HepG2 (cell line): ENCODE data around the gene MGMT. TPM values are rescaled to one million over a fixed set of nuclear protein-coding genes. Genes with fewer than 3 reads are reported as not detected.

ENCODE experiments used
- ATAC-seq: fragments of 200-7000 bp; cut with Tn5 transposase; 3 replicates; pipeline ENCODE4 v1.9.1; 2020; ENCODE audit warnings: mild to moderate bottlenecking, moderate library complexity
- BruUV-seq: library from RNA; stranded (reverse); fragments of 400-500 nt; replicated peaks from 2 replicates; lab custom pipeline; 2021; lab: Mats Ljungman, UMichigan
- CTCF ChIA-PET: fragments of 300-600 bp; formaldehyde crosslinking; extraction: SDS; loops from one replicate; lab custom pipeline; 2021; ENCODE audit warnings: low total read pairs, inconsistent platforms, low intra/inter-chr PET ratio; lab: Yijun Ruan, JAX
- POLR2A ChIA-PET: fragments of 350-600 bp; sonication (Branson Sonifier 250); formaldehyde crosslinking; loops from one replicate; lab custom pipeline; 2020; ENCODE audit warnings: antibody characterized with exemption, inconsistent platforms; lab: Yijun Ruan, JAX
- DNase-seq: peaks from one replicate; pipeline ENCODE4 v3.0.0-alpha.2; 2015; ENCODE audit warnings: low spot score
- FAIRE-seq: peaks from 3 replicates; lab custom pipeline; 2011; peaks lifted over from hg19 to GRCh38; lab: Jason Lieb, UNC
- H2AFZ ChIP-seq: one replicate; pipeline ENCODE4 v1.6.1; 2011; ENCODE audit warnings: low read length, inconsistent platforms
- H3K27ac ChIP-seq: fragments of 300-600 bp; 3 replicates; pipeline ENCODE4 v1.8.0; 2011; ENCODE audit warnings: mixed run types, mild to moderate bottlenecking, mixed read lengths, low read length, inconsistent platforms; ENCODE audit not compliant: insufficient read depth; ENCODE audit errors: extremely low read length
- H3K27me3 ChIP-seq, 2 experiments: fragments of 200-600 bp in 1 of 2; 2 replicates in 1 of 2; 3 replicates in 1 of 2; pipeline versions ENCODE4 v1.6.0 to v1.8.0; 2011; ENCODE audit warnings: low read length in 2 of 2, mild to moderate bottlenecking in 2 of 2, moderate library complexity in 2 of 2, inconsistent platforms in 1 of 2; ENCODE audit not compliant: insufficient read depth in 2 of 2, control insufficient read depth in 1 of 2
- H3K36me3 ChIP-seq, 2 experiments: fragments of 200-600 bp in 1 of 2; replicated peaks in 1 of 2; 2 replicates in 1 of 2; 3 replicates in 1 of 2; pipeline versions ENCODE4 v1.5.1 to v1.8.0; 2011; ENCODE audit warnings: low read length in 2 of 2, inconsistent platforms in 1 of 2; ENCODE audit not compliant: insufficient read depth in 2 of 2, control insufficient read depth in 1 of 2
- H3K4me1 ChIP-seq: 2 replicates; pipeline ENCODE4 v1.5.1; 2012; ENCODE audit warnings: low read length, inconsistent platforms; ENCODE audit not compliant: insufficient read depth
- H3K4me2 ChIP-seq: 2 replicates; pipeline ENCODE4 v1.6.0; 2011; ENCODE audit warnings: low read depth, low read length, inconsistent platforms
- H3K4me3 ChIP-seq, 3 experiments: fragments of 200-600 bp in 1 of 3; sonication (generic), shearing (Covaris generic) in 1 of 3; replicated peaks in 1 of 3; 2 replicates each; pipeline ENCODE4 v1.5.1; 2011 to 2016; ENCODE audit warnings: low read length in 3 of 3, inconsistent platforms in 2 of 3, low read depth in 2 of 3, mild to moderate bottlenecking in 2 of 3, control low read depth in 1 of 3, mixed read lengths in 1 of 3; ENCODE audit not compliant: insufficient read depth in 1 of 3
- H3K79me2 ChIP-seq: one replicate; pipeline ENCODE4 v1.6.1; 2011; ENCODE audit warnings: low read length, inconsistent platforms; ENCODE audit not compliant: insufficient read depth
- H3K9ac ChIP-seq: 2 replicates; pipeline ENCODE4 v1.6.0; 2011; ENCODE audit warnings: mild to moderate bottlenecking, low read depth, low read length, inconsistent platforms; ENCODE audit not compliant: insufficient read depth
- H3K9me3 ChIP-seq: 2 replicates; pipeline ENCODE4 v1.5.1; 2012; ENCODE audit warnings: mild to moderate bottlenecking, low read length
- H4K20me1 ChIP-seq: 2 replicates; pipeline ENCODE4 v1.6.0; 2011; ENCODE audit warnings: inconsistent platforms, mild to moderate bottlenecking, low read length, moderate library complexity; ENCODE audit not compliant: insufficient read depth
- HES4 ChIP-seq: sonication (generic); formaldehyde crosslinking; IDR thresholded peaks from 2 replicates; pipeline ENCODE4 v1.9.0; 2021; ENCODE audit warnings: mild to moderate bottlenecking, missing genetic modification reagents, borderline replicate concordance
- HMG20B ChIP-seq: conservative IDR thresholded peaks from 2 replicates; pipeline ENCODE4 v1.6.1; 2016; ENCODE audit warnings: missing genetic modification reagents, missing compliant biosample characterization
- HOXA7 ChIP-seq: sonication (generic); formaldehyde crosslinking; IDR thresholded peaks from 2 replicates; pipeline ENCODE4 v1.8.1; 2022; ENCODE audit warnings: mild to moderate bottlenecking, missing genetic modification reagents, moderate library complexity
- MIER2 ChIP-seq: IDR thresholded peaks from 2 replicates; pipeline ENCODE4 v1.6.1; 2016; ENCODE audit warnings: missing biosample characterization, missing genetic modification reagents
- NBN ChIP-seq: fragments of 450-650 bp; conservative IDR thresholded peaks from 2 replicates; pipeline ENCODE4 v1.6.1; 2017
- PITX1 ChIP-seq: sonication (generic); formaldehyde crosslinking; IDR thresholded peaks from 2 replicates; pipeline ENCODE4 v1.5.1; 2020; ENCODE audit warnings: mild to moderate bottlenecking, missing genetic modification reagents
- SETDB1 ChIP-seq: sonication (generic); formaldehyde crosslinking; IDR thresholded peaks from 2 replicates; pipeline ENCODE4 v1.5.1; 2020; ENCODE audit warnings: missing genetic modification reagents, mild to moderate bottlenecking, borderline replicate concordance
- SMAD3 ChIP-seq: sonication (generic); formaldehyde crosslinking; IDR thresholded peaks from 2 replicates; pipeline ENCODE4 v1.4.0; 2020; ENCODE audit warnings: missing genetic modification reagents
- SRSF1 ChIP-seq: fragments of 200-400 bp; formaldehyde crosslinking; optimal IDR thresholded peaks from 2 replicates; pipeline ENCODE3; 2017; ENCODE audit warnings: mild to moderate bottlenecking, low read depth, low read length, moderate library complexity
- ZBTB8A ChIP-seq: sonication (generic); formaldehyde crosslinking; IDR thresholded peaks from 2 replicates; pipeline ENCODE4 v1.4.0; 2020; ENCODE audit warnings: mild to moderate bottlenecking, low read depth, missing genetic modification reagents, borderline replicate concordance
- ZNF230 ChIP-seq: sonication (generic); formaldehyde crosslinking; IDR thresholded peaks from 2 replicates; pipeline ENCODE4 v1.4.0; 2020; ENCODE audit warnings: mild to moderate bottlenecking, missing genetic modification reagents
- ZNF256 ChIP-seq: sonication (generic); formaldehyde crosslinking; conservative IDR thresholded peaks from 2 replicates; pipeline ENCODE4 v1.4.0; 2020; ENCODE audit warnings: missing genetic modification reagents
- ZNF292 ChIP-seq: sonication (generic); formaldehyde crosslinking; IDR thresholded peaks from 2 replicates; pipeline ENCODE4 v1.8.1; 2022; ENCODE audit warnings: mild to moderate bottlenecking, low read depth, missing genetic modification reagents, borderline replicate concordance
- ZNF337 ChIP-seq: sonication (generic); formaldehyde crosslinking; IDR thresholded peaks from 2 replicates; pipeline ENCODE4 v1.5.1; 2020; ENCODE audit warnings: missing genetic modification reagents, low read depth, mild to moderate bottlenecking, borderline replicate concordance
- WGBS: methylation state at CpG from one replicate; pipeline ENCODE4 v1.1.6; 2017; ENCODE audit warnings: low lambda C conversion rate; 5-methylcytosine and 5-hydroxymethylcytosine counted together
- in situ Hi-C: cut with HindIII; loops from 2 replicates; pipeline ENCODE4 v1.10.0; 2017; ENCODE audit warnings: low pct_unique_long_range_greater_than_20kb; ENCODE audit not compliant: extremely low pct_ligation_motif_present
- intact Hi-C: fragments of 100-400 bp; cut with micrococcal nuclease; formaldehyde crosslinking; loops from one replicate; pipeline ENCODE4 v1.10.0; 2022; ENCODE audit not compliant: unreplicated experiment
- polyA plus RNA-seq, 8 experiments: library from polyadenylated mRNA; depleted of rRNA in 3 of 8; stranded (reverse) in 7 of 8; unstranded in 1 of 8; fragments of >200 nt; fragmentation: Illumina TruSeq in 4 of 8; extraction: Trizol in 4 of 8; gene quantifications; 2 replicates each; pipeline versions ENCODE4 v1.2.1 to v1.2.3, GENCODE V29; 2011 to 2016; ENCODE audit warnings: low read depth in 4 of 8, missing spikeins in 1 of 8, mixed read lengths in 1 of 8; ENCODE audit not compliant: insufficient read depth in 1 of 8
- total RNA-seq, 5 experiments: library from RNA; depleted of rRNA; stranded (reverse); fragments of >200 nt; fragmentation: Illumina TruSeq; extraction: Trizol; gene quantifications; 2 replicates each; pipeline ENCODE4 v1.2.3, GENCODE V29; 2016; ENCODE audit warnings: low read depth in 1 of 5
- TF ChIP-seq, protein P1 (sequence below): sonication (generic); formaldehyde crosslinking; IDR thresholded peaks from 2 replicates; pipeline ENCODE4 v1.4.0; 2020; ENCODE audit warnings: mild to moderate bottlenecking, missing genetic modification reagents
- TF ChIP-seq, protein P2 (sequence below): sonication (generic); formaldehyde crosslinking; IDR thresholded peaks from 2 replicates; pipeline ENCODE4 v1.8.1; 2023; ENCODE audit warnings: missing genetic modification reagents, mild to moderate bottlenecking, borderline replicate concordance
- TF ChIP-seq, protein P3 (sequence below): sonication (generic); formaldehyde crosslinking; IDR thresholded peaks from 2 replicates; pipeline ENCODE4 v1.5.0; 2020; ENCODE audit warnings: missing genetic modification reagents

MGMT gene
- total and polyA plus RNA-seq, 2 of the 13 experiments (the other 11 are each of a cell fraction or from before 2014, with no cell fraction given): 12.0 to 19.5 TPM

- no TSS peak for BruUV-seq
- POLR2A ChIA-PET: no interaction called here
- in situ Hi-C loops: no loop called here
Measured at GRCh38 chr10:129711291-129711690, 244.2 kb downstream of the MGMT start.

DNA sequence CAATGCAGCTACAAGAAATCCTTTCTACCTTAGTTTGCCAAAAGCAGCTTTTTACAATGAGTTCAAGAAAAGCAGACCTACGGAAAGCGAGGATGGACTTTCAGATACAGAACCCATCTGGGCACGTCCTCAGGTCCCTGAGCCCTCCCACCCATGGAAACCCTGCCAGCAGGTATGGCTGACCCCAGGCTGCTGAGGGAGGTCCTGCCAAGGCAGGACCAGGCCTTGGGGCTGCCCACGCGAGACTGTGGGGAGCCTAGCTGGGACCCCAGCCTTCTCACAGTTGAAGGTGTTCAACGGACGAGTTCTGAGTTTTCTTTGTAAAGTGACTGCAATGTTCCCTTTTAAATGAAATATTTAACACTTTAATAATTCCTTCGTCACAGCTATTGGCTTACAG, 245.0 kb downstream of the MGMT start:
- H3K27me3 ChIP-seq: no peaks in the 10 kb centered on the region
- peaks cover 9% of the 10 kb centered on the region; the same call in 1 of the 2 replicates for H3K4me1 ChIP-seq
- BruUV-seq: no TSS peak
- intact Hi-C loops: no loop called here
- H3K79me2 ChIP-seq: no peaks in the 10 kb centered on the region
- 88% methylated on average over 8 of the region's 8 CpGs for WGBS
- H3K27ac ChIP-seq: no peak overlapping the region
- H2AFZ ChIP-seq: no peak overlapping the region
- no peaks in the 10 kb centered on the region for H4K20me1 ChIP-seq
- 0 out of 5 replicates have a peak, but pooled peaks cover 1 to 3% of the 10 kb centered on the region in 2 experiments for H3K36me3 ChIP-seq
- in situ Hi-C loops: no loop called here
- POLR2A ChIA-PET: no interaction called here
- CTCF ChIA-PET: no interaction called here
- no peak overlapping the region for H3K9ac ChIP-seq
- H3K9me3 ChIP-seq: no peaks in the 10 kb centered on the region
- no peak overlapping the region for H3K4me3 ChIP-seq
- H3K4me2 ChIP-seq: no peak overlapping the region
- ATAC-seq (no peak), DNase-seq (no peak), FAIRE-seq (no peak)
- TF ChIP-seq SMAD3: no peak
- no peak for TF ChIP-seq PITX1 (CRISPR knock-in tag)
- TF ChIP-seq MIER2 (CRISPR knock-in tag): no peak
- no peak for TF ChIP-seq HMG20B (CRISPR knock-in tag)
- no peak for TF ChIP-seq HES4 (CRISPR knock-in tag)
- TF ChIP-seq ZNF292 (CRISPR knock-in tag): no peak
- TF ChIP-seq HOXA7 (CRISPR knock-in tag): no peak
- TF ChIP-seq ZNF256 (CRISPR knock-in tag): no peak
- TF ChIP-seq, protein P1, sequence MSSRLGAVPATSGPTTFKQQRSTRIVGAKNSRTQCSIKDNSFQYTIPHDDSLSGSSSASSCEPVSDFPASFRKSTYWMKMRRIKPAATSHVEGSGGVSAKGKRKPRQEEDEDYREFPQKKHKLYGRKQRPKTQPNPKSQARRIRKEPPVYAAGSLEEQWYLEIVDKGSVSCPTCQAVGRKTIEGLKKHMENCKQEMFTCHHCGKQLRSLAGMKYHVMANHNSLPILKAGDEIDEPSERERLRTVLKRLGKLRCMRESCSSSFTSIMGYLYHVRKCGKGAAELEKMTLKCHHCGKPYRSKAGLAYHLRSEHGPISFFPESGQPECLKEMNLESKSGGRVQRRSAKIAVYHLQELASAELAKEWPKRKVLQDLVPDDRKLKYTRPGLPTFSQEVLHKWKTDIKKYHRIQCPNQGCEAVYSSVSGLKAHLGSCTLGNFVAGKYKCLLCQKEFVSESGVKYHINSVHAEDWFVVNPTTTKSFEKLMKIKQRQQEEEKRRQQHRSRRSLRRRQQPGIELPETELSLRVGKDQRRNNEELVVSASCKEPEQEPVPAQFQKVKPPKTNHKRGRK (CRISPR knock-in tag): no peak
- no peak for TF ChIP-seq SRSF1

More at GRCh38 chr10:129711291-129711690, 244.2 kb downstream of the MGMT start:
- H4K20me1 ChIP-seq: no peaks in the 10 kb centered on the region
- no peaks in the 10 kb centered on the region for H3K9me3 ChIP-seq
- FAIRE-seq (no peak), DNase-seq (no peak), ATAC-seq (no peak)
- H3K27ac ChIP-seq: no peak overlapping the region
- H3K4me3 ChIP-seq: no peak overlapping the region
- CTCF ChIA-PET: no interaction called here
- H3K9ac ChIP-seq: no peak overlapping the region
- no peaks in the 10 kb centered on the region for H3K79me2 ChIP-seq
- TF ChIP-seq, protein P2, sequence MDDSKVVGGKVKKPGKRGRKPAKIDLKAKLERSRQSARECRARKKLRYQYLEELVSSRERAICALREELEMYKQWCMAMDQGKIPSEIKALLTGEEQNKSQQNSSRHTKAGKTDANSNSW (CRISPR knock-in tag): no peak
- TF ChIP-seq ZNF230 (CRISPR knock-in tag): no peak
- TF ChIP-seq ZNF337 (CRISPR knock-in tag): no peak
- no peak for TF ChIP-seq SETDB1 (CRISPR knock-in tag)
- no peak for TF ChIP-seq NBN
- TF ChIP-seq, protein P3, sequence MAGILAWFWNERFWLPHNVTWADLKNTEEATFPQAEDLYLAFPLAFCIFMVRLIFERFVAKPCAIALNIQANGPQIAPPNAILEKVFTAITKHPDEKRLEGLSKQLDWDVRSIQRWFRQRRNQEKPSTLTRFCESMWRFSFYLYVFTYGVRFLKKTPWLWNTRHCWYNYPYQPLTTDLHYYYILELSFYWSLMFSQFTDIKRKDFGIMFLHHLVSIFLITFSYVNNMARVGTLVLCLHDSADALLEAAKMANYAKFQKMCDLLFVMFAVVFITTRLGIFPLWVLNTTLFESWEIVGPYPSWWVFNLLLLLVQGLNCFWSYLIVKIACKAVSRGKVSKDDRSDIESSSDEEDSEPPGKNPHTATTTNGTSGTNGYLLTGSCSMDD (CRISPR knock-in tag): no peak
- TF ChIP-seq ZBTB8A: no peak
- intact Hi-C loops: no loop called here
- 0 out of 5 replicates have a peak, but pooled peaks cover 1 to 3% of the 10 kb centered on the region in 2 experiments for H3K36me3 ChIP-seq
- 75% methylated on average over 6 of the region's 6 CpGs for WGBS
- H3K4me1 ChIP-seq: peaks cover 9% of the 10 kb centered on the region; the same call in 1 of the 2 replicates
- no peaks in the 10 kb centered on the region for H3K27me3 ChIP-seq
- H3K4me2 ChIP-seq: no peak overlapping the region
- no peak overlapping the region for H2AFZ ChIP-seq
